Activated T-helper 1 cell treated with anti-CD3 and anti-CD28 coated beads, Interleukin-2, amount 50 U/mL, for 16 hours (primary cell): ENCODE measurements around the gene SC5D.

Source experiments
- DNase-seq, 2 donors: peaks; one replicate each; pipeline ENCODE4 v3.0.0-alpha.2; 2020; ENCODE audit warnings: low read depth in 1 of 2, low spot score in 1 of 2

Gene SC5D

DNA sequence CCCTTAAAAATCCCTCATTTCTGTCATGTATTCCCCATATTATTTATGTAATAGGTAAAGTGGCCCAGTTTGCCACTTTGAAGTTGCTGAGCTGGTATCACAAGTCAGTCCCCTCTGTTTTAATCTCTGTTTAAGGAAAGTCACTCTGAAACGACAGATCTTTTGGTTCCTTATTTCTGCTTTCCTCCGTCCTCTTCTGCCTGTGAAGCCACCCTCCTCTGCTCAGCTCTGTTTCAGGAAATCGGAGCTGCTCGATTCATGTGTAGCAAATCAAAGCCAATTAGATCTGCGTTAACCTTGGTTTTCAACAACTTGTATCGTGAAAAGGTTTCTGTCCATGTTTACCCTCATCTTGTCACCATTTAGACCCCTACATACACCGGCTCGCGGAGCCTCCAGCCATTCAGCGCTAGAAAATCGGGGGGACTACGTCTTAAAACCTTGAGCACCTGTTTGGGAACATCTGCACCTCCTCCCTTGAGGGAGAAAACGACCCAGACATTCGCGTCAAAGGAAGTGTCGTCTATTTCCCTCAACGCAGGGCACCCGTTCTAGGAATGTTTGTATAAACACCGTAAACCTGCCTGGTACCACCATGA lies 576 bp upstream of the SC5D start:
- DNase-seq: no peak

DNA sequence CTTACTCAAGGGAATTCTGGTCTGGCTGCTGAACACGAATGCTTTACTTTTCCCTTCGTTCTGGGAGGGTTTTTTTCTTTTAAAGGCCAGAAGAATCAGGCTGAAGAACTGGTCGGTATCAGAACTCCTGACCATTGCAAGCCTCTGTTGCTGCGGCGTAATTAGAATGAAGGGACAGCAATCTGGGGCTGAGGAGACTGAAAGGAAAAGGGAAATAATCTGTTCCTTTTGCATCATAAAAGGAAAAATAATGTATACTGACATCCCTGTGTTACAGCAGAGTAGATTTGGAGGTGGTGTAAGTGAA lies 670 bp downstream of the SC5D start:
- no peak for DNase-seq

DNA sequence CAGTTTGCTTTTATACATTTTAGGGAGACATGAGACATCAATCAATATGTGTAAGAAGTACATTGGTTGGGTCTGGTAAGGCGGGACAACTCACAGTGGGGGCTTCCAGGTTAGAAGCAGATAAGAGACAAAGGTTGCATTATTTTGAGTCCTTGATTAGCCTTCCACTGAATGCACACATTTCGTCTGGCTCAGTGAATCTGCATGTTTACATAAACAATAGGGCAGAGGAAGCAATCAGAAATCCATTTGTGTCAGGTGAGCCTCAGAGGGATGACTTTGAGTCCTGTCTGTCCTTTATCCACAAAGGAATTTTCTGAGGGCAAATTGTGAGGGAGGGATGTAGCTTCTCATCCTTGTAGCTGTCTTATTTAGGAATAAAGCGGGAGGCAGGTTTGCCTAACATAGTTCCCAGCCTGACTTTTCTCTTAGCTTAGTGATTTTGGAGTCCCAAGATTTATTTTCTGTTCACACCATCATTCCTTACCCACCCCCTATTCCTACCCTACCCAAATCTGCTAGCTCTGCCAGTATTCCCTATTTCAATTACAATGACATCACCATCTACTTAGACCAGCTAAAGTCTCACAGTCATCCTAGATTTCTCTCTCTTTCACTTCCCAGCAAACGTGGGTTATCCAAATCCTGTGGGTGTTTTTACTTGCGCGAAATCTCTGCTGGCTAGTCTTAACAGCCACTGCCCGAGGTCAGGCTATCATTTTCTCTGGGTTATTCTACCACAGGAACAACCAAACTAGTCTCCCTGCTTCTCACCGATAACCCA lies 2.9 kb downstream of the SC5D start:
- no peak for DNase-seq

DNA sequence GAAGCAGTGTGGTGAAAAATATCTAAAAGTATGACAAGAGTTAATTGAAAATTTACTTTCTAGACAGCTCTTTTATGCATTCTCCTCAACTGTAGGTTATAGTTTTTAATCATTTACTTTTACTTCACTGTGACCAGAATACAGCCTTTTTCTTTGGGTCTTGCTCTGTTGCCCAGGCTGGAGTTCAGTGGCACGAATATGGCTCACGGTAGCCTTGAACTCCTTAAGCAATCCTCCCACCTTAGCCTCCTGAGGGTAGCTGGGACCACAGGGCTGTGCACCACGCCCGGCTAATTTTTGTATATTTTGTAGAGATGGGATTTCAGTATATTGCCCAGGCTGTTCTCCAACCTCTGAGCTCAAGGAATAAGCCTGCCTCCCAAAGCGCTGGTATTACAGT lies 5.3 kb downstream of the SC5D start:
- no peak for DNase-seq

DNA sequence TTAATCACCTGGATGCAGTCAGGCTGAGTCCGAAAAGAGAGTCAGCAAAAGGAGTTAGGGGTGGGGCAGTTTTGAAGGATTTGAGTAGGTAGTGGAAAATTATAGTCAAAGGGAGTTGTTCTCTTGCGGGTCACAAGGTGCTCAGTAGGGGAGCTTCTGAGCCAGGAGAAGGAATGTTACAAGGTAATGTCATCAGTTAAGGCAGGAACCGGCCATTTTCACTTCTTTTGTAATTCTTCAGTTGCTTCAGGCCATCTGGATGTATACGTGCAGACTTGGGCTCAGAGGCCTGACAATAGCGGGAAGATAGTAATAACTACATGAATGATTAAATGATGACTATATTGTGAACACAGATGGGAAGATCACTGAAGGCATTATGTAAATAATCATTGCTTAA lies 6.2 kb downstream of the SC5D start:
- DNase-seq: no peak

DNA sequence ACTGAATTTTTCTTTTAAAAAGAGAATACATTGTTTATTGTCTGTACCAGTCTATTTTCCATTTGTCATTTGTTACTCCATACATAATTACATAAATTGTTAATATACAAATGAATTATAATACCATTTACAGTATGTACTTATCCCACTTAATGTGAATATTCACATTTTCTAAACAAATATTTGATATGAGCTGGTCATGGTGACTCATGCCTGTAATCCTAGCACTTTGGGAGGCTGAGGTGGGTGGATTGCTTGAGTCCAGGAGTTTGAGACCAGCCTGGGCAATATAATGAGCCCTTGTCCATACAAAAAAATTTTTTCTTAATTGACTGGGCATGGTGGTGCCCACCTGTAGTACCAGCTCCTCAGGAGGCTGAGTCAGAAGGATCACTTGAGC lies 6.8 kb downstream of the SC5D start:
- DNase-seq: no peak

DNA sequence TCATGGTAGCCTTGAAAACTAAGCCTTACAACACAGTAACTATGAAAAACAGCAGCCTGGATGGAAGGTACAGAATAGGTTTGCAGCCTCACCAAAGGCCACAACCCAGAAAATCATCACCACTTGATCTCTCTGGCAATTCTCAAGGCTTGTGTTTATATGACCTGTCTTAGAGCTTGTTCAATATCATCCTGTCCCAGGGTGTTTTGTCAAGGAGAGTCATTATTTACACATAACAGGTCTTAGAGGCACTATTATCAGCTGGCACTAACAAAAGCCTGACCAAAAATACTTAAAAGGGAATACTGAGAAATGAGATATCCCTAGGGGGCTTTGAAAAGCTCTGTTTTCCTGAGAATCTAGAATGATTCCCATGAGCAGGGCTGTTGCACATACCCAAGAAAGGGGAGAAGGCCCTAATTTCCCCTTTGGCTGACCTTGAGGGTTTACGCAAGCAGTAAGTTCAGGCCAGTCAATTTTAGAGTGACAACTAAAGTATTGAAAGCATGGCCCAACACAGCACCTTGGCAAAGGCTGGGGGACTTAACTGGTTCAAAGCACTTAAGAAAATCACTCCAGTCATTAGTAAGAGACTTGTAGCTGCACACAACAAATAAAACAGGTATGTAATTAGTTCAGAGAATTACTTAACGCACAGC lies 7.9 kb downstream of the SC5D start:
- DNase-seq: no peak

DNA sequence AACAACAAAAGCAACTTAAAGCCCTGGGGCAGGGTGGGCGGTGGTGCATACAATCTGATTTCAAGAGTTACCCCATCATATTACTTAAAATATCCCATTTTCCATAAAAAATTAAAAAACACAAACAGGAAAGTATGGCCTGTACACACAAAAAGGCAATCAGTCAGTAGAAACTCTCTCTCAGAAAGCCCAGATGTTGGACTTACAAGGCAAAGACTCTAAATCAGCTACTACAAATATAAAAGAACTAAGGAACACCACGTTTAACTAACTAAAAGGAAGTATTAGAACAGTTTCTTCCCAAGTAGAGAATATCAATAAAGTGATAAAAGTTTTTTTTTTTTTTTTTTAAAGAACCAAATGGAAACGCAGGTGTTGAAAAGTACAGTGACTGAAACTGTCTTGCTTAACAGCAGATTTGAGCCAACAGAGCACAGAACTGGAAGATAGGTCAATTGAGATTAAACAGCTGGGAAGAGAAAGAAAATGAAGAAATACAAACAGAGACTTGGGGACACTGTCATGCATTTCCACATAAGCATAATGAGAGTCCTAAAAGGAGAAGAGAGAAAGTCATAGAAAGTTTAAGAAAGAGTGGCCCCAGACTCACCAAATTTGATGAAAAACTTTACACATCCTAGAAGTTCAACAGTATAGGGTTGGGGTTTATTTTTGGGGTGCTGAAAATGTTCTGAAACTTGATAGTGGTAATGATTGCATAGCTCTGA lies 8.6 kb downstream of the SC5D start:
- no peak for DNase-seq

DNA sequence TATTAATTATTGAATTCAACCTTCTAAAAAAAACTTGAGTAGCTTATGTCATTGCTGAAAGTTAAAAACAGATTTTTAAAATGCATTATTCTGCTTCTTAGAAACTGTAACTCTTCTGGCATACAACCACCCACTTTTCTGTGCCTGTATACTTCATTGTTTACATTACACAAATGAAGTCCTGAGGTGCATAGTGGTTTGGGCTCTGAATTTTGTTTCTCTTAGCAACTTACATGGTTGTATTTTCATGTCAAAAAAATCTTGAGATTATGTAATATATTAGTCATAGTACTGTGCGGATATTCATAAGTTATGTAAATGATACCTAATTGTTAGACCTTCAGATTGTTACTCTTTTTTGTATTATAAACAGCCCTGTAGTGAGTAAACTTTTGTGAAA lies 12.2 kb downstream of the SC5D start:
- DNase-seq: no peak

DNA sequence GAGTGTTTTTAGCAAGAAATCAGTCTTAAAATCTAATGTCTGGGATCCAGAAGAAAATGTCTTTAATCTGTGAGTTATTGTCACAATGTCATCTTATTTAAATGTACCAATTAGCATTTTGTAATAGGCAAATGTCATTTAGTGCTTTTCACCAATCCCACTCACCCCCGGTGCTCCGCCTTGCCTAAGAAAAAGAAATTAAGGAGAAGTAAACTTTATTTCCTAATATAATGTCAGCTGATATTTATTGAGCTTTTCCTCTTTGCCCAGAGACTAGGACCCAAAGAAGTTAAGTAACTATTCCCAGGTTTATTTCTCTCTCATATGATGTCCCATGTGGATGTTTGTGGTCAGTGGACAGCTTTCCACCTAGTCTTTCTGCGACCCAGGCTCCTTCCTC lies 16.2 kb downstream of the SC5D start:
- DNase-seq: no peak

DNA sequence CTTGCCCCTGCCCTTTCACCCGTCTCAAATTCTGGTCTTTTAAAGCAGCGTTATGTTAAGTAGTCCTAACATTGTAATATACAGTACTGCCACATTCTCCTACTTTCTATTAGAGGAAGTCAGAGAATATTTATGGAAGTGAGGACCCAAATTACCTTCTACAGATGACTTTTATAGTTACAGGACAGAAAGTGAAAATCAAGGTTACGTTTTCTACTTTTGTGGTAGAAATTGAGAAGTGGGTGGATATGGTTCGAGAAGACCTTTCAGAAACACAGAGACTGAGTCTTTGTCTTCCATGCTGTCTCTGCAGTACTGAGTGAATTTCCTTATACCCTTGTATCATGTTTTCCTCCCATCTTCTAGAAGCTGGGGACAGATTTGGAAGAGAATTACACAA lies 17.1 kb downstream of the SC5D start:
- no peak for DNase-seq

DNA sequence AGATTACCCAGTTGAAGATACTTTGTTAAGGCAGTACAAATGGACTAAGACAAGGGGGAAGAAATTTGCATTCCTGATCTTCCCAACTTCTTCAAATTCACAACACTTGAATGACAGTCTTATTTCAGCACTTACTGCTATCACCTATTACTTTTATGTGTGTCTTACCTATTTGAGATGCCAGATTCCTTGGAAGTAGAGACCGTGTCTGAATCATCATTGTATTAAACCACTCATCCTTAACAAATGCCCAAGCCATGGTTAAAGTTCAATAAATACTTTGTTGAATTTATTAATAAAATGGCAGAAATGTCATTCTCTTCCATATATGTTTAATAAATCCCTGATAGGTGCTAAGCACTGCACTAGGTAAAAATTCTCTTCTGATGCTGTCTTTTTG lies 18.3 kb downstream of the SC5D start:
- DNase-seq: no peak

DNA sequence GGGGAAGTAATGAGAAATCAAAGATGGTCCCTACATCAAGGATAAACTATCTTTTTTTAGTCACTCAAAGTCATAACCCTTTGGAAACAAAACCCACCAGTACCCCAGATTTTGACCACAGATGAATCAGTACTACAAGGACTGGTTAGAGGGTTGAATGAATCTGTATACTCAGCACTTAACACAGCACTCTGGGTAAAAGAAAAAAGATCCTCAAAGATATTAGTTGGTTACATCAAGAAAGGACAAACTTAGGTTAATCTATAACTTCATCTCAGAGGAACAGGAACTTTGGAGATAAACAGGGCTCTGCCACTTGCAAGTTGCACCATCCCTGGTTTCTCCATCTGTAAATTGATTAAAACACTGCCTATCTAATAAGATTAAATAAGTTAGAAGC lies 18.8 kb downstream of the SC5D start:
- no peak for DNase-seq

DNA sequence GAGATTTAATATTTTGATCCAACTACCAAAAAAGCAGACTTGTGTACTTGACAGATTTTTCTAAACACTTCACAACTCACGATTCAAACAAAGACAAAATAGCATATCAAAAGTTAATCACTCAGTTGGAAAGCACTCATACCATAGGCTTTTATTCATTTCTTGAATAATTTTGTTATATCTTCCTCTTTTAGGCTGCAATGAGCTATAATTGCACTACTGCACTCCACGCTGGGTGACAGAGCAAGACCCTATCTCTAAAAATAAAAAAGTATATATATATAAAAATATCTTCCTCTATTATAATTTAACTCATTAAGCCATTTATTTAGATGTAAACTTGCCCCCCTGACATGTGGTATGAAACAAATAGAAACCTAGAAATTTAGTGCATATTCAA lies 19.9 kb downstream of the SC5D start:
- DNase-seq: no peak

DNA sequence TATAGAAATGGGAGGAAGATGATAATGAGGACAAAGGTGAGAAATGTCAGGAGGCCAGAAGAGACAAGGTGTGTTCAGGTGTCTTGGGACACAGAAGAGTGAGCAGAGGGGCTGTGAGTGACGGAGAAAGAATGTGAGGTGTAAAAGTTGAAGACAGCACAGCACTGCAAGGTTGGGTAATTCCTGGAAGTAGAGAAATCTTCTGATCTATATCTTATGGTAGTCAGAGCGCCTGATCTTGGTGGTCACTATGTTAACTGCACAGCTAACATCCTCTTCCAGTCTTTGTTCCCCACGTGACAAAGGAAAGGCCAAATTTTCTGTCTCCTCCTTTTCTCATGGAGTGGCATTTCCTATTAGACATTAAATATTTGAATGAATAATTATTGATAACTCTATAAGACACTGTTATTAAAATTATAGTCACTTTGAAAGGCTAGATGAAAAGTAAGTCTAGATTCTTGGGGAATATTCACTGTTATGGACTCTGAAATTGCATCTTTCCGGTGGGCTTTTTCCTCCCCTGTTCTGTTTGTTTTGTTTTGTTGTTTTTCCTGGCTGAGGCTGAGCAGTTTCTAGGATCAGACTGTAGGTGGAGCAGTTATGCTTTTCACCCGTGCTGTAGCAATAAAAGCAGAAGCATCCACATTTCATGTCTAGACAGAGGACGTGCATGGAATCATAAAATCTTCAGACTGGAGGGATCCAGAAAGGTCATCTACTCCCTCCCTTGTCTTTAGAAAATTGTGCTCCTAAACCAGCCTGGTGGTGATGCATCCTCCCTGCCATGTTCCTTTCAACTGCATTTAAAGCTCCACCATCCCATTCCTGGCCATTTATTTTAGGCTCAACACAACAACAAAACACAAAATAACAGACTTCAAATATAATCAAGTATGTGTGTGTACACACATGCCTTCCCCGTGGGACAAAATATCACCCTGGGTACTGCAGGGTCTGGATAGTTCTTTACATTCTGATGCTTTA lies 26.6 kb downstream of the SC5D start:
- no peak for DNase-seq

DNA sequence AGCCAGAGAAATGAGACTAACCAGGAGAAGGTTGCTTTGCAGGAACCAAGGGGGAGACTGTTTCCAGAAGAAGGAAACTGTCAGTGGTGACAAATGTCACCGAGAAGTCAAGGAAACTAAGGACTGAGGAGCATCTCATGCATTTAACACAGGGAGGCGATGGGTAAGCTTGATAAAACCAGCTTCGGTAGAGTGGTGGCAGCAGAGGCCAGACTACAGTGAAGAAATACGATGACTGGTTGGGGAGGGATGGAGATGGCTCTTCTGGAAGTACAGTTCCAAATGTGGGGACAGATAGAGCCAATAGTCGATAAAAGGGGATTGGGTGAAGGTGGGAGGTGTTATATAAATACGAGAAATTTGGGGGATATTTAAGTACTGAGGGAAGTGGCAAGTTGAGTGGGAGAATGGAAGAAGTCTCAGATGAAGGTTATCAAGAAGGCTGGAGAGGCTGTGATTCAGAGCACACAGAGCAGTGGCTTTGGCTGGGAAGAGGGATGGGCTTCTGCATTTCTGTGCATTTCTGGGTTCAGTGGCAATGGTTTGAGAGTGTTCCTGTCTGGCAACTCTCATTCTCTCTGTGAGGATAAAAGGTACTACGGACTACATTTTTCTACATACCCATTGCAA lies 29.2 kb downstream of the SC5D start:
- DNase-seq: no peak

DNA sequence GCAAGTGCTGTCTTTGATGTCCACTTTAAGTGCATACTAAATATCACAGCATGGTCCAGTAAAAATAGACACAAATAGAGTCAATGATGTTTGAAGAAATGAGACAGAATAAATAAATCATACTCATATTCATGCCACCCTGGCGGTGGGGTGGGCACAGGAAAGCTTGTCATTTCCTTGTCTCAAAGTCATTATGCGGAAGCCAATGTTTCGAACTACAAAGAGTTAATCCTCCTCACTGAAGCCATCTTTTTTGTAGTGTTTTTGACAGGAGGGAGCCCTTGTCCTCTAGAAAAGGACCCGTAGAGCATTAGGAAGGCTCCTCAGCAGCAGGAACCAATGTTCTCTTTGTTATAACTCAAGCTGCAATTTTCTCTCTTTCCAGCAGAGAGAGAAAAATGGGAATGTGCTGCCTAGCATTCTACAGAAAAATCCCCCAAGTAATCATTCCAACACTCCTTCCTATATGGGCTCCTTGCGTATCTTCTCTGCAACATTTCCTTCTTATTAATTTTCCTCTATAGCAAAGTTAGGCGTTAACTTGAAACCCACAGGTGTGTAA lies 30.6 kb downstream of the SC5D start:
- DNase-seq: no peak

DNA sequence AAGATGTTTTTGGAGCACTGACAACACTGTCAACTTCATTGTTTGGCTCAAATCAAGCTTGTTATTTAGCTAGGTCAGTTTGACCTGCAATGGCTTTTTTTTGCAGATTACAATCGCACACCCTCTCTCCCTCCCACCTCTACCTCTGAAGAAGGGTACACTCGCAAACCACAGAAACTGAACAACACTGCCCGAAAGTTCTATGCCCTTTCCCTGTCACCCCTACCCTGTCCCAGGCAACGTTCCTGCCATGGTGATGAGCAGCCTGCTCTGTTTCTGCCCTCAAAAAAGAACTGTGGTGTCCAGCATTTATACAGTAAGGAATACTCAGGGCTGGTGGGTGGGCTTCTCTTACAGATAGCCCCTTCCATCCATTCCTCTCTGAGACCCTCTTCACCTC lies 33.7 kb downstream of the SC5D start:
- DNase-seq: no peak

DNA sequence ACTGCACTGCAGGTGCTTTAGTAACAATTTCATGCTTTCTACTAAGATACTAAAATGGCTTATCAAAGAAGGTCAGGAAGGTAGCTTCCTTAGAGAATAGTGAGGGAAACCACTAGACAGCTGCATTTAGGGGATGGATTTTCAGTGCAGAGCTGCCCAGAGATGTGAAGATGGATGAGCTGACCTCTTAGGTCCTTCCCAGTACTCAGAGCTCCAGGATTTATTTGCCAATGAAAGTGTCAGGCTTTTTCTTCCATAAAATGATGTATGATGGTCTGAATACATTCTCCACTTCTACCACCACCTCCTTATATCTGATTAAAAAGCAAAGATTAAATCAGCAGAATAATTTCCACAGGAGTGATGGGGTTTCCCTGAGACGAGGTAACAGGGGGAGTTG lies 35.0 kb downstream of the SC5D start:
- no peak for DNase-seq
